GM21390 (cell line): Measurements from ENCODE around the gene ZFPM1.
"Not testable (repeated sequence)": the region's sequence is repeated elsewhere in the genome, so short reads cannot be mapped to it uniquely, and the experiment has no call there.

ENCODE experiments used
- ATAC-seq: cut with Tn5 transposase; IDR thresholded peaks from one replicate; pipeline ENCODE4 v1.9.1; 2021; ENCODE audit not compliant: unreplicated experiment

The ZFPM1 gene

DNA sequence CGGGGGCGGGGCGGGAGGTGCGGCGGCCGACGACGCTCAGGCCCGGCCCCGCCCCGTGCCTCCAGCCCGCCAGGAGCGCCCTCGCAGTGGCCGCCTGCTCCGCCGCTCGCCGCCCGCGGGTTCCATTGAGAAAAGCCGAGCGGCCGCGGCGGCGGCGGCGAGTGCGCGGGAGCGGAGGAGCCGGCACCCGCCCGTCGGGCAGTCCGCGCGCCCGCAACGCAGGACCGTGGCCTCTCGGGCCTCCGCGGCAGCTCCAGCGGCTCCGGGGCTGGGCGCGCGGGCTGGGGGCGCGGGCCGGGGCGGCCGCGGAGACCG lies at the start of gene ZFPM1:
ZFPM1 (plus strand) TSS at position 64 of the 315 bp plus-strand sequence. CDS start 359 bp downstream, outside the sequence.
- no peak for ATAC-seq

DNA sequence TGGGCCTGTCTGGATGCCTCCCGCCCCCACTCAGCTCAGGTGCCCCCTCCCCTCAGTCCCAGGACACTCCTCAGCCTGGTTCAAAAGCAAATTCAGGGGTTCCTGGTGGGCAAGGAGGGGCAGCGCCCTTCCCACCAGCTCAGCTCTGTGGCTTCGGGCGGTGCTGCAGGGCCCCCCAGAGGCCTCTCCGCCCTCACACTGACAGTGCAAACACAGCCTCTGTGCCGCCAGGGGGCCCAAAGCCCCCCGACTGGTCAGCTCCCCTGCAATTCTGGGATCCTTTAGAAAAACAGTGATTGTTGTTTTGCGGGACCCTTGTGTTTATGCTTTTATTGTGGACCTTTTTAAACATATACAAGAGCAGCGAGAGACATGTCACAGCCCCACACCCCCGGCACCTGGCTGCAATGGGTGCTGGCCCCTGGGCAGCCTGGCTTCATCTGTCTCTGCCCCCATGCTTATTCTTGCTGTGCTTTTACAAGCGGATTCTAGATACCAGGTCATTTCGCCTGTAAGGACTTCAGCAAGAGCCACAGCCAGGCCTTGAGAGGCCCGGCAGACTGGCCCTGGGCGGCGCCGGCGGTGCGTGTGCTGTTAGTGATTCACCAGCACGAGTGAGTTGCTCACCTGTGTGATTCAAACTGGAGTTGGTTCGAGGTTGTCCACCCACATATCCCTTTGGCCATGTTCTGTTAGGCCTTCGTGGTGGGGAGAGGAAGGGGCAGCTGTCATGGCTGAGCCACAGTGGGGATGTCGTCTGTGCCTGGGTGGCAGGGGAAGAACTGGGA lies 49.1 kb upstream of the ZFPM1 start:
- no peak for ATAC-seq

DNA sequence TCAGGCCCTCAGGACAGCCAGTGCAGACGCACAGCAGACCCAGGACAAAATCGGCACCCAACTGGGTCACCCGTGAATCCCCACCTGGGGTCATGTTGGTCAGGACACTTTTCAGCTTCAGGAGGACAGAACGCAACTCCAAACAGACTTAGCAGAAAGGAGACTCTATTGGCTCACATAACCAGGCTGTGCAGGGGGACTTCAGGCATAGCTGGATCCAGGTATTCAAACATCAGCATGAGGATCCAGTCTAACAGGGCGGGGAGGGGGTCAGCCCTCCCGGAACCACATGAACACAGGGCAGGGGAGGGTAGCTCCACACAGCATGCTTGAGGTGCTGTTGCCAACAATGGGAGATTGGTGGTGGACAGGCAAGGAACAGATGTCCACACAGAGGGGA lies 48.3 kb upstream of the ZFPM1 start:
- no peak for ATAC-seq

DNA sequence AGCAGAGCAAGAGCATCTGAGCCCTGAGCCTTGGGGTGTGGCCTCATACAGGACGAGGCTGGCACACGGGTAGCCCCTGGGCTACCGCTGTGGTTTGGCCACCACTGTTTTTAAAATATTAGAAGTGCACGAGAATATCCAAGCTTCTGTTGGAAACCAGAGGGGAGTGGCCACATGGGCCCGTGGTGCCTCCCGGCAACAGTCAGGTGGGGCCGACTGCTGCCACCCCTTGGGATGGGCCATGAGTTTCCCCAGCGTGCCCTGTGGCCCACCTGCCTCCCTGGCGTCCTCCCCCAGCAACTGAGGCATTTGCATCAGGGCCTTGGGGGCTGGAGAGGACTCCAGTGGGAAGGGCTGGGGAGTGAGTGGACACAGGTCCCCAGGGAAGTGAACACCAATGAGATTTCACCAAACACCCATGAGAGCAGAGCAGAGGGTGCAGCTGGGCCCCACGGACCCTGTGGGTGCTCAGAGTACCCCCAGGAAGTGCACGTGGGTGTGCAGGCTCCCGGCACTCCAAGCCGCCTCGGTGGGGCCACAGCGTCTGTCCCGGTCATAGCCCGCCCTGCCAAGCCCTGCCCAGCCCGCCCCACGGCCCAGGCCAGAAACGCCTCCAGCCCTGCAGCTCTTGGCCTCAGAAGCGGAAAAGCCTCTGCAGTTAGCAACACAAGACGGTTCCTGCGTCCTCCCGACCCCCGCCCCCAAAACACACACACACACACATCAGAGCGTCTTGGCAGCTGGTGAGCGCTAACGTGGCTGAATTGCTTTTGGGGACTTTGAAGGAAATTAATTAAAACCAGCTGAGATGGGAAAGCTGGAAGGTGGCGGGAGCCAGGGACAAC lies 47.6 kb upstream of the ZFPM1 start:
- no peak for ATAC-seq

DNA sequence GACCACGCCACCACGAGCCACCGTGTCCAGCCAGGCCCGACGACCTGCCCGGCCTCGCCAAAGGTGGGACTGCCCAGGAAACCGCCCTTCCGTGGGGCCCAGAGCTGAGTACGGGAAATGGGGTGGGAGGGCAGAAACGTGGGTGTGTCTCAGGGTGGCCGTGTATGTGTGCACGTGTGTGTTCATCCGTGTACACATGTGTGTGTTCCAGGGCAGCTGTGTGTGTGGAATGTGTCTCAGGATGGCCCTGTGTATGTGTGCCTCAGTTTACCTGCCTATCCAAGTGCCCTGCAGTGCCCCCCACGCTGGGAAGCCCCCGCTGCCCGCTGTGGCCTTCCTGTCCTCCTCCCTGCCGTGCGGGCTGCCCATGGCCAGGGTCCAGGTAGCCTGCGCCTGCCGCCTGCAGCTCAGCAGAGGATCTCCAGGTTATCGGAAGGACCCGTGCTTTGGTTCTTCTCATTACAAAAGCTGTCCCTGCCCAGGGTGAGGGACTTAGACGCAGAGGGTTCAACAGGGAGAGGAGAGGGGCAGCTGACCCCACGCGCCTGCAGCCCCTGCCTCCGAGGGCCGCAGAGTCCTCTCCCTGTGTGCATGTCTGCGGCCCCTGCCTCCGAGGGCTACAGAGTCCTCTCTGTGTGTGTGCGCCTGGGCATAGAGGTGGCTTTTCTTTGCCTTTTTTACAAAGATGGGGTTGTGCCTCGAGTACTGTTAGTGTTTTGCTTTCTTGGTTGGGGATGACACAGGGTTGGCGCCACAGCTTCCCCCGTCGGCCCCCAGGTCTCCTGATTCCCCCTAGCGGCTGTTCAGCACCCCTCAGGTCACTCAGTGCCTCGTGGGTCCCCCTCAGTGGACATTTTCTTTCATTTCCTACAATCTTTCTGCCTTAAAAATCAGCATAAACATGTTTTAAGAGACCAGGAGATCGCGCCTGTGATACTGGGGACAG lies 46.7 kb upstream of the ZFPM1 start:
- ATAC-seq, result no peak

DNA sequence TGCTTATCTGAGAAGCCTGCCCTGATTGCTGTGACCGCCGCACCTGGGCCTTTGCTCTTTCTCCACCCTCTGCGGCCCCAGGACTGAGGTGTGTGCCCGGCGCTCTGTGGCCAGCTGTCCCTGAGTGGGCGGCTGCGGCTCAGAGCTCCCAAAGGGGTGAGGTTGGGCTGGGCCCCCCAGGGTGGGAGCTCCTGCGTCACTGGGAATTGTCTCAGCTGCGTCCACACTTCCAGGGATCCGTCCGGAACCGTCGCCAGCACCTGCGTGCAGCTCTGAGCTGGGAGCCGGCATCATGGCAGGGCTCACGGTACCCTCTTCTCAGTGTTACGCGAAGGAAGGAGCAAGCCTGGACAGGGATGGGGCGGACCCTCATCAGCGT lies 46.0 kb upstream of the ZFPM1 start:
- ATAC-seq, result no peak

DNA sequence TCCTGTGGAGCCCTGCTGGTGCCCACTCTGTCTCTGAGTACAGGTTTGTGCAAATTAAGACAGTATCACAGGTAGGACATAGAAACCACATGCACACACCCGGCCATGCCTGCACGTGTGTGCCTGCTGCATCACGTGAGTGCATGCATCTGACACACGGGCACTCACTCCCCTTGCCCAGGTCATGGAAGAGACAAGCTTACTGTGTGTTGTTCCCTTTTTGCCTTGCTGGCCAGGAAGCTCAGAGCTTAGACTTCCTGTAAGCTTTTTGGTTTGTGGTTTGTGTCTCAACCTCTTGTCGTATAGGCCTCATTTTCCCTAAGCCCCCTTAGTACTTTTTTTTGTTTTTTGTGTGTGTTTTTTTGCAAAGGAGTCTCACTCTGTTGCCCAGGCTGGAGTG lies 45.3 kb upstream of the ZFPM1 start:
- ATAC-seq, result no peak

DNA sequence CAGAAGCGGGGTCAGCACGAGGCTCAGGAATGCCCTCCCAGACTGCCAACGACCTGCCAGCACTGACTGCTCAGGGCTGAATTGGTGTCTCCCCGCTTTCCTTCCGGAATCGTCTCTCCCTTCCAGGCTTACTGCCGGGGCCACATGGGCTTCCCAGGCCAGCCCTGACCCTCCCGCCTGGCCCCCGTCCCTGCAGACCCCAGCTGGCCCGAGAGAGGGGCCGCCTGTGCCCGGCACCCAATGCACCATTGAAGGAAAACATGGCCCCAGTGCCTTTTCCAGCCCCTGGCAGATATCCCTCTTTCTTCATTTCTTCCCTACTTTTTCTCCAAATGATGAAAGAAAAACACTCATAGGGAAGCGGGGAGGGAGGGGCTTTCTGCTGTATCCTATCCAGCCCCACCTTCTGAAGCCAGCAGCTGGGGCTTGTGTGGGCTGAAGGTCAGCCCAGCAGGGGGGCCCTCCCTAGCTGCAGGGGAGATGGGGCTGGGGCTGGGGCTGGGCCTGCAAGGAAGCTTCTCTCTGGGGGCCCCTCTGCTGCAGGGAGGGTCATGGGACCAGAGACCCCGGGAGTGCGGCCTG lies 44.4 kb upstream of the ZFPM1 start:
- no peak for ATAC-seq

DNA sequence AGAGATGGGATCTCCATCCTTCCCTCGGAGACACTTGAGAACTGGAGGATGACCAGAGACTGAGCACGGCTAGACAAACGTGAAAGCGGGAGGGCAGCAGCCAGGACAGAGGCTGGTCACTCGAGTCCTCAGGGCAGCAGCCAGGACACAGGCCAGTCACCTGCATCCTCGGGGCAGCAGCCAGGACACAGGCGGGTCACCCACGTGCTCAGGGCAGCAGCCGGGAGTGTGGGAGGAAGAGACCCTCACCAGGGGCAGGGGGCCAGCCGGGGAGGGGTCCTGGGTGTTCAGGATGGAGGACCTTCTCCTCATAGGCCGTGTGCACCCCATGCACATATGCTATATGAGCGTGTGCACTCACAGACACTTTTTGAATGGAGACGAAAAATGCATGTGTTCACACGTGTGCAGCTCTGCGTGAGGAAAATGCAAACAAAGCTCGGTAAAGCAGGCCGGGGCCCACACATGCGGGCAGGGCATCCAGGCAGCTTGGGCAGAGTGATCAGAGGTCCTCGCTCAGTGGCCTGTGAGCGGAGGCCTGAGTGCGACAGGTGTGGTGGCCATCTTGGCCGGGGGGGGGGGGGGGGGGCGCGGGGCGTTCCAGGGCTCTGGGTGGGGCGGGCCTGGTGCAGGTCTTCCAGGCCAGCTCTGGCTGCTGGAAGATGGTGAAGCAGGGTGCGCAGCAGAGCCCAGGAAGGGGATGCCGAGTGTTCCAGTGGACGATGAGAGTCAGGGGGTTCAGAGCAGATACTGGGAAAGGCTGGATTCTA lies 43.6 kb upstream of the ZFPM1 start:
- ATAC-seq, result no peak

DNA sequence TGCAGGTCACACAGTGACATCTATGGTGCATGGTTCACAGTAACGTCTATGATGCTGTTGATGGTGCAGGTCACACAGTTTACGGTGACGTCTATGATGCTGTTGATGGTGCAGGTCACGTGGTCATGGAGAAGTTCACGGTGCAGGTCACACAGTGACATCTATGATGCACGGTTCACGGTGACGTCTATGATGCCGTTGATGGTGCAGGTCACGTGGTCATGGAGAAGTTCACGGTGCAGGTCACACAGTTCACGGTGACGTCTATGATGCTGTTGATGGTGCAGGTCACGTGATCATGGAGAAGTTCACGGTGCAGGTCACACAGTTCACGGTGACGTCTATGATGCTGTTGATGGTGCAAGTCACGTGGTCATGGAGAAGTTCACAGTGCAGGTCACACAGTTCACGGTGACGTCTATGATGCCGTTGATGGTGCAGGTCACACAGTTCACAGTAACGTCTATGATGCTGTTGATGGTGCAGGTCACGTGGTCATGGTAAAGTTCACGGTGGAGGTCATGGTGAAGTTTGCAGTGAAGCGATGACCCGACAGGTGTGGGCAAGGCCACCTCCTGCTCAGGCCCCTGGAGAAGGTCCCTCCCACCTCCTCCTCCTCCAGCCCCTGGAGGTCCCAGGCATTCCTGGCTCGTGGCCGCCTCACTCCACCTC lies 42.6 kb upstream of the ZFPM1 start:
- not testable (repeated sequence) for ATAC-seq

DNA sequence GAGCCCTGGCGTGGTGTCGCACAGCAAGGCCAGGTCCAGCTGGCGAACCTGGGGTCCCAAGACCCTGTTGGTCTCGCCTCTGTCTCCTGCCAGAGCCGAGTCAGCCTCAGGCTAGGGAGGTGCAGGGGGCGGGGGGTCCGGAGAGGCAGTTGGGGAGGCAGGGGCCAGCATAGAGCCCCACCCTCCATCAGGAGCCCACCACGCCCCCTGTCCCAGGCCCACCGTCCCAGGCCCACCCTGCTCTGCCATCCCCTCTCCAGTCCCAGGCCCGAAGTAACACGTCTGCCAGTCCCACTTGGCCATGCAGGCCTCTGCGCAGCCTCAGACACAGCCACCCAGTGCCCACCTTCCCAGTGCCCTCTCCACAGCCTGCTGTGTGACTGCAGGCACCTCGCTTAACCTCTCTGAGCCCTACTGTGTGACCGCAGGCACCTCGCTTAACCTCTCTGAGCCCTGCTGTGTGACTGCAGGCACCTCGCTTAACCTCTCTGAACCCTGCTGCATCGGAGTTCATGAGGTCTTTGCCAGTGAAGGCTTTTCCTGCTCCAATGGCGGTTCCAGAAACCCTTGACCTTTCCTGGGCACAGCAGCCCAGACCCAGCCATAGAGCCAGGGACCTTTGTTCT lies 41.0 kb upstream of the ZFPM1 start:
- no peak for ATAC-seq

DNA sequence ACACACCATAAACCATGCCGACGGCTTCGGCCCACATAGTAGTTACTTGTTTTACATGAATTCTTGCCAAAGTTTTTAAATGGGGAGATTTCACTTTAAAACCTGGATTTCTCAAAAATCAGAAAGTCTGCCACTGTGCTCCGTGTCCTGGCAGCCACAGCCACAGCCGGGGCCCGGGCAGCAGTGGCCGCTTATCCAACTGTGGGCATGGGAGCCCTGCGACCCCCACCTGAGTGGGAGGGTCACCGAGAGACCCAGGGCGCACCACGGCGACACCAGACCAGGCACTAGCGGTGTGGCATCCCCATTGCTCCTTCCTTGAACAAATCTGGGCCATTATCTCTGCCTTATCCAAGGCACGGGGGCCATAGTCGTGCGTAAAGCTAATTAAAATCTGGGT lies 40.3 kb upstream of the ZFPM1 start:
- ATAC-seq, result no peak

DNA sequence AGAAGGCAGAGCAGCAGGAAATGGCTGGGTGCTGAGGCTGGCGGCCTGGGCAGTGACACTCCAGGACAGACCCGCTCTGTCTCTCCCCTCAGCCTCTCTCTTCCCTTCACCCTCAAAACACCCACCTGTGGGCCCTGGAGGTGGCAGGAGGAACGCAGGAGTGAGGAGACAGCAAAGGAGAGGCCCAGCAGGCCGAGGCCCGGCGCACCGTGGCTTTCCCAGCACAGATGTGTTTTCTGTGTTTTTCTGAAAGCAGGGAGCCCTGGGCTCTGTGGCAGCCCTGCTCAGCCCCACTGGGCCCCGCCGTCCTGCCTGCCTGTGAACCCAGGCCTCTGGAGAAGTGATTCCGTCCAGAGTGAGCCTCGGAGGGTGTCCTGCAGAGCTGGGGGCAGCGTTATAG lies 39.8 kb upstream of the ZFPM1 start:
- ATAC-seq, result no peak

DNA sequence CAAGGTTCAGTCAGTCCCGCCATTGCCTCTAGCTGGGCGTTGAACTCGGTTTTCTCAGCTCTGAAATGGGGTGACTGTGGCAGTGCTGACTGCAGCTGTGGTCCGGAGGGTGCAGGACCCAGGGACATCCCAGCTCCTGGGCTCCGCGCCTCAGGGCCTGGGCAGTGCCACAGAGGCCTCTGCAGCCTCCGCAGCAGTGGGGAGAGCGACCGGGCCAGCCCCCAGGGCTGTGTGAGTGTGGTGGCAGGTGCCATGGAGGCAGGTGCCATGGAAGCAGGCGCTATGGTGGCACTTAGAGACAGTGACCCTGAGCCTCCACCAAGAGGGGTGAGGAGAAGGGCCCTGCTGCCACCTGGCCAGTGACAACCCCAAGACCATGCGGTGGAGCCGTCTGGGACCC lies 39.4 kb upstream of the ZFPM1 start:
- no peak for ATAC-seq

DNA sequence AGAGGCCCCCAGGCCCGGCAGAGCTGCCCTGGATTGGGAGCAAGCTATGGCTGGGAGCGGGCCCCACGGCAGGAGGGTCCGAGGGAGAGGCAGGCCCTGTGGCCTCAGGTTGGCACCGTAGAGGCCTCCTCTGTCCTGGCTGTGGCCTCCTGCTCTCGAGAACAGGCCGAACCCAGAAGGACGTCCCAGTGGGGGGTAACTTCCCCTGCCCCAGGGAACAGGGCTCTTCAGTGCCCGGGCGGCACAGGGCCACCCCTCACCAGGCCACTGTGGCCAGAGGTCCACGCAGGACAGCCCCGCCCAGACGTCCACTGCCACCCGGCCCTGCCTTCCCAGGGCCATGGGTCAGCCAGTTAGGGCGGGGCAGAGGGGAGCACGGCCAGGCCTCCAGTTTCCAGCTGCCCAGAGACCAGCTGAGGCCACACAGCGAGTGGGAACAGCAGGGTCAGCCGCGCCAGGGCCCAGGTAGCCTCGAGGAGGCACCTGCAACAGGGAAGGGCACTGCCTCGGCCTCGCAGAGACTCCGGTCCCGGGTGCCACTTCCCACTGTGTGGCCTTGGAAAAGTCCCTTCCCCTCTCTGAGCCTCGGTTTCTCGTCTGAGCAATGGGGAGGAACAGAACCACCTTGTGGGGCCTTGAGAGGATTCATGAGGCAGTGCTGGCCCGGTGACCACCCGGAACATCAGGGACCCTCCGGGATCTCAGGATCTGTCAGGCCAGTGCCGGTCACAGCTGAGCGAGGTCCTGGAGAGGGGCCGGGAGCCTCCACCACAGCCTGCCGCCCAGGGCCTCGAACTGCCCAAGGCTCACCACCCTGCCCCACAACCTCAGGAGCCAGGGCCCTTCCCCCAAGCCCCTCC lies 38.3 kb upstream of the ZFPM1 start:
- ATAC-seq, result no peak

DNA sequence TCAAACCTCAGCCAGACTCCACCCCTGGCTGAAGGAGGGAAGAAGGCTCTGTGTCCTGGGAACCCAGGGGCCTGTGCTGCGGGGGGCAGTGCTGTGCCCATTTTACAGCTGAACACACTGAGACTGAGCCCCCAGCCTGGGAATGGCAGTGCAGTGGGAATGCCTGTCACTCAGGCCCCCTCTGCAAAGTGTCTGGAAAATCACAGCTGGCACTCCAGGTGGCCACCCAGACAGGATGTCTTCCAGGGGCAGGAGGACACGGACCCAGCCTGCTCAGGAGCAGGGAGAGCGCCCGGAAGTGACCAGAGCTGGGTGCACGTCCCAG lies 37.7 kb upstream of the ZFPM1 start:
- ATAC-seq, result no peak

DNA sequence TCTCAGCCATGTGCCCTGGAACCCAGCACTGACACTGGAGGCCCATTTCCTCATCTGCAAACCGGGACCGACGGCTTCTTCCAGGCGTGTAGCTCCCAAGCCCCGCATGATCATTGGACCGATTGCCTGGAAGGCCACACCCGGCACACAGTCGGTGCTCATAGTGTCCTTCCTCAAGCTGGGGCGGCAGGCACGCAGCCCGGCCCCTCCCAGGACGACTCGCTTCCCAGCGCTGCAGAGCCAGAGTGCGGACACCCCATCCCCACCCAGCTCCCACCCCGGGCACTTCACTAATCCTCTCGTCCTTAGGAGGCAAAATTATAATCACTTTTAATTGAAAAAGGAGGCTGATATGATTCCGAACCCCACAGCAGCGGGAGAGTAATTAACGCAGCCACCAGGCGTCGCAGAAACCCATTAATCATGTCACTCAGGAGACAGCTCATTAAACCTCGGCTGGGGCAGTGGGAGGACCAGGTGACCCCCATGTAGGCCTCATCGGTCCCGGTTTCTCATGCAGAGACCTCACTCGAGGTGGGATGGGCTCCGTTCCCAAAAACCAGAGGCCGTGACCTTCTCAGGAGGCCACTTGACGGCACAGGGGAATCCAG lies 37.3 kb upstream of the ZFPM1 start:
- ATAC-seq, result no peak

DNA sequence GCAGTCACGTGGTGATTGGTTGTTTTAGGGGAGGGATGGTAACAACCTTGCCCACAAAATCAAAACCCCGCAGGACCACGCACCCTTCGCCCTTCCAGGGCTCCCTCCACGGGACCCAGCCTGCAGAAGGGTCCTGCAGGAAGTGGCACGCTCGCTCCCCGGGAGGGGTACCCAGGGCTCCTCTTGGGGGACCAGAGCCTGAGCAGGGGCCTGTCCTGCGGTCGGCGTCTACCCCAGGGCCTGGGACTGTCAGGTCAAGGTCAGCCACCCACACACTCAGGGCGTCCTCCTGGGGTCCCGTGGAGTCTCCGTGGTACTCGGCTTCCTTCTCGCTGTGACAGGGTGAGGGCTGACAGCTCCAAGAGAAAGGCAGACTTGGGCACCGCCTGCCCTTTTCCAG lies 36.4 kb upstream of the ZFPM1 start:
- no peak for ATAC-seq
